ENCODE results near the gene SOX8. TPM values are rescaled to one million over a fixed set of nuclear protein-coding genes. Genes with fewer than 3 reads are reported as not detected.

The SOX8 gene
- total RNA-seq, 1 experiment from 2014 or later: 1.2 TPM

DNA sequence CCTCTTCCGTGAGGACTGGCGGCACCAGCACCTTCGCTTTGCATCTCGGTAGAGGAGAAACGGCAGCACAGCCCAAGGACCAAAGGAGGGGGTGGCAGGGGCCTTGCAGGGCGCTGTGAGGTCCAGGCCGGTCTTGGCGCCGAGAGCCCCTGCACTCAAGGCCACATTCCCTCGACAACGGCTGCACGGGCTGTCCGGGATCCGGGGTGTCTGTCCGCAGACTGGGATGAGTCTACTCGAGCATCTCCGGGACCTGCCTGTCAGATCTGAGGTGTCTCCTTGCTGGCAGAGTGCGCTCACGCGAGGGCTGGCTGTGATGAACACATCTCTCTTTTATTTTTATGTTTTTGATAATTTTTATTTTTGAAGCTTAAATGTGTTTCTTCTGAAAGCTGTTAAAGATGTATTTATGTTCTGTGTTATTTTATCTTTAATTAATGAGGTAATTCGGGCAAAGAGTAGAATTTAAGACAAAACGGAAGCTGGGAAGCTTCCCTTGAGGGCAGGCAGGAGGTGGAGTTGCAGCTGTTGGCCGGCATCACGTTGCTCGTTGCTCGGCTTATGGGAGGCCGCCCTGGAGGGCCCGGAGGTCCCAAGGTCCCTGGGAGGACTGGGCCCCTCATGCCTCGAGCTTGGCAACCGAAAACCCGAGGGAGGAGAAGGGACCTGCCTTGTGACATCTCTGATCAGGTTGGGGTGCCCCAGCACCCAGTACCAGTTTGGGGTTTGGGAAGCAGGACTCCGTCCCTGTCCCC is 4.3 kb downstream of the SOX8 start:
- Histone ChIP-seq H3K9me3 (no peaks in the 10 kb centered on the region), H3K4me3 (ENCODE audit: low read depth, low read length) (no peak overlapping the region), H3K27me3 (replicated peaks; ENCODE audit: control insufficient read depth, insufficient read depth, low read length) (no peaks in the 10 kb centered on the region), H3K4me1 (no peaks in the 10 kb centered on the region), H3K36me3 (ENCODE audit: control insufficient read depth, insufficient read depth, low read length) (no peaks in the 10 kb centered on the region)
- no peak overlapping the region for H3K27ac Mint-ChIP-seq (ENCODE audit: unreplicated experiment)
- ChIA-PET POLR2A (no interaction called here), CTCF (no interaction called here)
- H3K4me1 Mint-ChIP-seq (ENCODE audit: low read depth, unreplicated experiment): no peaks in the 10 kb centered on the region
- no peaks in the 10 kb centered on the region for H3K9me3 Mint-ChIP-seq (ENCODE audit: unreplicated experiment)
- no peaks in the 10 kb centered on the region for H3K36me3 Mint-ChIP-seq (ENCODE audit: insufficient read depth, unreplicated experiment)
- BruUV-seq (replicated peaks): no TSS peak
- no peaks in the 10 kb centered on the region for H3K27me3 Mint-ChIP-seq (ENCODE audit: insufficient read depth, unreplicated experiment)
- no peak overlapping the region for H3K4me3 Mint-ChIP-seq (ENCODE audit: unreplicated experiment)
- no peak for TF ChIP-seq CTCF (IDR thresholded peaks at IDR 0.05; ENCODE audit: insufficient read depth in 1 of 2, low read depth in 1 of 2, low read length in 1 of 2, severe bottlenecking in 1 of 2, unreplicated experiment in 1 of 2)
- DNase-seq: no peak
- intact Hi-C loops (cut with micrococcal nuclease; ENCODE audit: unreplicated experiment): no loop called here

DNA sequence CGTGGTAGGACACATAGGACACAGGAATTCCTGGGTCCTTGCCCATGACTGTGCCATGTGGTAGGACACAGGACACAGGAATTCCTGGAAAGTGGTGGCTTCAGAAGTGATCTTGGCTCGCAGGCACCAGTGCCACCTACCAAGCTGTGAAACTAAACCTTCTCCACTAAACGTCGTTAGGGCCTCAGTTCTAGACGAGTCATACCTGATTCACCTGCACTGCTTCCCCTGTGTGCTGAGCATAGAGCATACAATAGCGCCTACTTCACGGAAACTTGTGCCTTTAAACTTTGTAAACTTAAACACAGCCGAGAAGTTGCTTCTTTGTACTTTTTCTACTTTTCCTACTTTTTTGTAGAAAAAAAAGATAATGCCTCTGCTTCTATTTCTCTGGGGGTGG is 4.8 kb downstream of the SOX8 start:
- Histone ChIP-seq H3K9me3 (no peaks in the 10 kb centered on the region), H3K27me3 (replicated peaks; ENCODE audit: control insufficient read depth, insufficient read depth, low read length) (no peaks in the 10 kb centered on the region), H3K36me3 (ENCODE audit: control insufficient read depth, insufficient read depth, low read length) (no peaks in the 10 kb centered on the region), H3K4me1 (no peaks in the 10 kb centered on the region), H3K4me3 (ENCODE audit: low read depth, low read length) (no peak overlapping the region)
- Mint-ChIP-seq H3K4me3 (ENCODE audit: unreplicated experiment) (no peak overlapping the region), H3K27me3 (ENCODE audit: insufficient read depth, unreplicated experiment) (no peaks in the 10 kb centered on the region), H3K27ac (ENCODE audit: unreplicated experiment) (no peak overlapping the region), H3K36me3 (ENCODE audit: insufficient read depth, unreplicated experiment) (no peaks in the 10 kb centered on the region), H3K9me3 (ENCODE audit: unreplicated experiment) (no peaks in the 10 kb centered on the region), H3K4me1 (ENCODE audit: low read depth, unreplicated experiment) (no peaks in the 10 kb centered on the region)
- TF ChIP-seq CTCF (IDR thresholded peaks at IDR 0.05; ENCODE audit: insufficient read depth in 1 of 2, low read depth in 1 of 2, low read length in 1 of 2, severe bottlenecking in 1 of 2, unreplicated experiment in 1 of 2): no peak
- CTCF ChIA-PET: no interaction called here
- POLR2A ChIA-PET: no interaction called here
- no TSS peak for BruUV-seq (replicated peaks)
- no peak for DNase-seq
- intact Hi-C loops (cut with micrococcal nuclease; ENCODE audit: unreplicated experiment): no loop called here

DNA sequence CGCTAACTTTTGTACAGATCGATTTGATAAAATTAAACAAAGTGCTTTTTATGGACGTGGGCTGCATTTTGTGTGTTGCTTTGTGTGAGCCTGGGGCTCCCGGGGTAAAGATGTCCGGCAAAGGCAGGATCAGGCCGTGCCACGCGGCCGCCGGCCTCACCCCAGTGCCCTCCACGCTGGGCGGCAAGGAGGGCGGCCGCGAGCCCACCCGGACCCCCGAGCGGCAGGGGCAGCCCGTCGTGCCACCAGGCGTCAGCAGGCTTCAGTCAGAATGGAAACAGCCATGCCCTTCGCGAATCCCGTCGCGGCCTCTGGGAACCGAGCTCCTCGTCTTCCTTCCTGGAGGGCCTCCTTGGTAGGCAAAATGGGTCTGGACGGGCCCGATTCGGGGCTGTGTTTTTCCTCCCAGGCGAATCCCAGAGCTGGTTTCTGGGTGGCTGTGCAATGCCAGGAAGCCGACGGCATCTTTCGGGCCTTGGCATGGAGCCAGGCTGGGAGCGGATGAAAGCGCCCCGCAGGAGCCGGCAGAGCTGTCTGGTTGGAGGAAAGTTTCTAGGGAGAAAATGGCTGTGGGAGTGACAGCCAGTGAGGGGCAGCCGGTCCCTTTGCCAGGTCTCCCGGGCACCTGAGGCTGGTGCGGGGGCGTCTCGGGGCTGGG is 5.5 kb downstream of the SOX8 start:
- Mint-ChIP-seq H3K27me3 (ENCODE audit: insufficient read depth, unreplicated experiment) (no peaks in the 10 kb centered on the region), H3K36me3 (ENCODE audit: insufficient read depth, unreplicated experiment) (no peaks in the 10 kb centered on the region), H3K4me1 (ENCODE audit: low read depth, unreplicated experiment) (no peaks in the 10 kb centered on the region), H3K9me3 (ENCODE audit: unreplicated experiment) (no peaks in the 10 kb centered on the region), H3K4me3 (ENCODE audit: unreplicated experiment) (no peak overlapping the region), H3K27ac (ENCODE audit: unreplicated experiment) (no peak overlapping the region)
- TF ChIP-seq CTCF (IDR thresholded peaks at IDR 0.05; ENCODE audit: insufficient read depth in 1 of 2, low read depth in 1 of 2, low read length in 1 of 2, severe bottlenecking in 1 of 2, unreplicated experiment in 1 of 2): no peak
- ChIA-PET CTCF (no interaction called here), POLR2A (no interaction called here)
- Histone ChIP-seq H3K27me3 (replicated peaks; ENCODE audit: control insufficient read depth, insufficient read depth, low read length) (no peaks in the 10 kb centered on the region), H3K36me3 (ENCODE audit: control insufficient read depth, insufficient read depth, low read length) (no peaks in the 10 kb centered on the region), H3K4me3 (ENCODE audit: low read depth, low read length) (no peak overlapping the region), H3K4me1 (no peaks in the 10 kb centered on the region), H3K9me3 (no peaks in the 10 kb centered on the region)
- intact Hi-C loops (cut with micrococcal nuclease; ENCODE audit: unreplicated experiment): no loop called here
- BruUV-seq (replicated peaks): no TSS peak
- no peak for DNase-seq

Measured in Caco-2 (cell line).